Skin epidermis (tissue), 12 donors: ENCODE data around the gene EDEM2.
A peak's percentile ranks its signal among the peaks of the same experiment; 100 is the strongest.
"Not testable (repeated sequence)": the region's sequence is repeated elsewhere in the genome, so short reads cannot be mapped to it uniquely, and the experiment has no call there.

Experiments used
- H3K27ac ChIP-seq, 21 experiments: fragments of 200-600 bp; sonication (generic) in 11 of 21; one replicate each; pipeline ENCODE4 v1.5.0; 2020; ENCODE audit warnings: mild to moderate bottlenecking in 3 of 21, inconsistent platforms in 2 of 21, moderate library complexity in 2 of 21
- H3K4me3 ChIP-seq, 7 experiments: fragments of 200-600 bp; sonication (generic) in 2 of 7; one replicate each; pipeline ENCODE4 v1.5.0; 2020; ENCODE audit warnings: inconsistent platforms in 2 of 7, mild to moderate bottlenecking in 2 of 7, moderate library complexity in 1 of 7

Gene EDEM2

DNA sequence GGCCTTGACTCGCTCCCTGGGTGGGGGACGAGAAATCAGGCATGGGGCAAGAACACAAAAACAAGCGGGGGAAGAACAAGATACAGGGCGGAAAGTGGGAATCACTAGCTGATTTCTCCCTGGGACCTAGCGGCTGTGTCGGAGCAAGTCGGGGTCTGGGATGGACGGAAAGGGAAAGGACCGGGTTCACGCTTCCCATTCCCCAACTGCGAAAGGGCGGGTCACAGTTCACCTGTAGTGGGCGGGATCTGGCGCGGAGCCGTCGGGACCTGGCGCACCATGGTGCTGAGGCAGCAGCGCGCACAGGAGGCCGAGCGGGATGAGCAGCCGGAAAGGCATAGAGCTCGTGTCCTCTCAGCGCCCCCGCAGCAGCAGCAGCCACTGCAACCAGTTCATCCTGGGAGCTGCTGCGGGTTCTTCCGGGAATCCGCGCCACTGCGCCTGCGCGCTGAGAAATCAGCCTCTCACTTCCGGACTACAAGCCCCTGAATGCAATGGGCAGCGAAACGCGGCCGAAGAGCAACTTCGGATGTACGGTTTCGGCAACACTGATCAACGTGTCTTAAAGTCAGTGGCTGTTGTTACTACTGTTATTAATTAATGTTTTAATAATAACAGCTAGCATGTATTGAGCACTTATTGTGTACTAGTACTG lies at the start of gene EDEM2:
TSS of gene EDEM2 (minus strand) at position 417 of the 655 bp plus-strand sequence. CDS start at position 339, 78 bp downstream.
- H3K4me3 ChIP-seq = peak within 1 kb of the TSS; percentile 61 to 88 (median 69)
- H3K27ac ChIP-seq = peak within 1 kb of the TSS in 20 of 21 experiments; percentile 67 to 92 (median 86)

DNA sequence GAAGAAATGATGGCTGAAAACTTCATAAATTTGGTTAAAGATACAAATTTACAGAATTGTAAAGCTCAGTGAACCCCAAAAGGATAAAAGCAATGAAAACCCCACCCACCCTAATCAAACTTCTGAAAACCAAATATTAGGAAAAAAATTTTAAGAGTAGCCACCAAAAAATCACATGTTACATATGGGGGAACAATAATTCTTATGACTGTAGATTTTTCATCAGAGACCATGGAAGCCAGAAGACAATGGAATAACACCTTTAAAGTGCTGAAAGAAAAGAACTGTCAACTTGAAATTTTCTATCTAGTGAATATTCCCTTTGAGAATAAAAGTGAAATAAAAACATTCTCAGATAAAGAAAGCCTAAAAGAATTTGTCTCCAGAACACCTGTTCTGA lies 49.2 kb upstream of the EDEM2 start:
- Histone ChIP-seq H3K4me3 (no peak overlapping the region), H3K27ac (no peak overlapping the region)

DNA sequence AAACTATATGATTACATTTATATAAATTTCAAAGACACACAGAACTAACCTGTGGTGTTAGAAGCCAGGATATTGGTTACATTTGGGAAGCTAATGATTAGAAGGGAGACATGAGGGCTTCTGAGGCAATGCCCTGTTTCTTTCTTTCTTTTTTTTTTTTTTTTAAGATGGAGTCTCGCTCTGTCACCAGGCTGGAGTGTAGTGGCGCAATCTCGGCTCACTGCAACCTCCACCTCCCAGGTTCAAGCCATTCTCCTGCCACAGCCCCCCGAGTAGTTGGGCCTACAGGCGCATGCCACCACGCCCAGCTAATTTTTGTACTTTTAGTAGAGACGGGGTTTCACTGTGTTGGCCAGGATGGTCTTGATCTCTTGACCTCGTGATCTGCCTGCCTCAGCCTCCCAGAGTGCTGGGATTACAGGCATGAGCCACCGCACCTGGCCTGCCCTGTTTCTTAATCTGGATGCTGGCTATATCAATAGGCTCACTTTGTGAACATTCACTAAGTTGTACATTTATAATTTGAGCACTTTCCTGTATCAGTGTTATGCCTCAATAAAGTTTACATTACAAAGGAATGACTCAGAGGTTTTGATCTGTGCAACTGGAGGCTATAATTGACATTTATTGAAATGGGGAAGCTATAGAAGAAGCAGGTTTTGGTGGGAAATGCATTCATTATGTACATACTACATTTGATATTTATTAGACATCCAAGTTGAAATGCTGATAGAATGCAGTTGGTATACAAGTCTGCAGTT lies 46.1 kb upstream of the EDEM2 start:
- not testable (repeated sequence) for H3K4me3 ChIP-seq, H3K27ac ChIP-seq

- no peak overlapping the region for H3K4me3 ChIP-seq
- no peak overlapping the region for H3K27ac ChIP-seq
Observed at GRCh38 chr20:35192118-35192872, 45.2 kb upstream of the EDEM2 start.

DNA sequence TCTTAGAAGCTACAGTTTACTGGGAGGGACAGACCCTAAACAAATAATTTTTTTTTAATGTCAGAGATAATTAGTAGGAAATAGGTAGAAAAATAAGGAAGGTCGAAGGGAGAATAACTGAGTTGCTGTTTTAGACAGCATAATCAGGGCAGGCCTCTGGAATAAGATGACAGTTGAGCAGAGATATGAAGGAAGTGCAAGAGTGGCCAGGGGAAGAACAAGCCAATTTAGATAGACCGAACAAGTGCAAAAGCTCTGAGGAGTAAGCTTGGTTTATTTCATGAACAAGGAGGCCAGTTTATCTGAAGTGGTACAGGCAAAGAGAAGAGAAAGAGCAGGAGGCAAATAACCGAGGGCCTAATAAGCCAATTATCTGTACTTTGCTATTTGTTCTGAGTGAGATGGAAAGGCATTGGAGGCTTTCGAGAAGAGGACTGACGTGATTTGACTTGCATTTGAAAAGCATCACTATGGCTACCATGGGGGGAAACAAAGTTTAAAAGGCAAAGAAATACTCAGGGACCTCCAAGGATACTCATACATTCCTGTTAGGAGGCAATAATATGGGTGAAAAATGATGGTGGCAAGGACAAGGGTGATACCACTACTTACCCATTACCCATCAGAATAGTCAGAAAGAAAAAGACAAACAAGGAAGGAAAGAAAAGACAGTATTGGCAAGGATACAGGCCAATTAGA lies 44.4 kb upstream of the EDEM2 start:
- no peak overlapping the region for H3K27ac ChIP-seq
- no peak overlapping the region for H3K4me3 ChIP-seq

DNA sequence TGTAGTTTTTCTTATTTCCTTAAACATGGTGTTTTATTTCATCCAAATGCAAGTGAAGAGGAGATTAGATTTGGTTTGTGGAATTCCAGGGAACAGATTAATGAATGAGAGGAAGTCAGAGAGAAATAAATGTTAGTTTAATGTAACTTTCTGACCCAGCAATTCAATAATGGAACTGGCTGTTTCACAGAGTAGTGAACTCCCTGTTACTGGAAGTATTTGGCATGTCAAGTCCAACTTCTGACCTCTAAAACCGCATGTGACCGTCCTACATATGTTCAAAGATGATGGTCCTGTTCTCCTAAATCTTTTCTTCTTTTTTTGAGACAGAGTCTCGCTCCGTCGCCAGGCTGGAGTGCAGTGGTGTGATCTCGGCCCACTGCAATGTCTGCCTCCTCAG lies 43.4 kb upstream of the EDEM2 start:
- Histone ChIP-seq H3K27ac (no peak overlapping the region), H3K4me3 (no peak overlapping the region)

- H3K4me3 ChIP-seq, H3K27ac ChIP-seq: not testable (repeated sequence)
Observed at GRCh38 chr20:35189223-35189622, 42.1 kb upstream of the EDEM2 start.

GRCh38 chr20:35187584-35188190 lies 40.6 kb upstream of the EDEM2 start:
- Histone ChIP-seq H3K4me3 (no peak overlapping the region), H3K27ac (no peak overlapping the region)

GRCh38 chr20:35186691-35187289 lies 39.7 kb upstream of the EDEM2 start:
- not testable (repeated sequence) for H3K27ac ChIP-seq, H3K4me3 ChIP-seq

- no peak overlapping the region for H3K4me3 ChIP-seq
- no peak overlapping the region for H3K27ac ChIP-seq
Observed at GRCh38 chr20:35181731-35182130, 34.6 kb upstream of the EDEM2 start.

- no peak overlapping the region for H3K27ac ChIP-seq
- H3K4me3 ChIP-seq = no peak overlapping the region
Observed at GRCh38 chr20:35180266-35180665, 33.1 kb upstream of the EDEM2 start.

- no peak overlapping the region for H3K4me3 ChIP-seq
- no peak overlapping the region for H3K27ac ChIP-seq
Observed at GRCh38 chr20:35179292-35180212, 32.4 kb upstream of the EDEM2 start.

DNA sequence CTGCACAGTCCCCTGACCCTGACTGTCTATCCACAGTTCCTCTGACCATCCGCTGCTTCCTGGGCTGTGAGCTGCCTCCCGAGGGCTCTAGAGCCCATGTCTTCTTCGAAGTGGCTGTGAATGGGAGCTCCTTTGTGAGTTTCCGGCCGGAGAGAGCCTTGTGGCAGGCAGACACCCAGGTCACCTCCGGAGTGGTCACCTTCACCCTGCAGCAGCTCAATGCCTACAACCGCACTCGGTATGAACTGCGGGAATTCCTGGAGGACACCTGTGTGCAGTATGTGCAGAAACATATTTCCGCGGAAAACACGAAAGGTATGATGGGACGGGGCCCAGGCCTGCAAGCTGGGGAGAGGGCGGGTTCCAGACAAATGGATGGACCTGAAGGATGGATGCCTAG lies 29.0 kb upstream of the EDEM2 start:
- no peak overlapping the region for H3K27ac ChIP-seq
- no peak overlapping the region for H3K4me3 ChIP-seq

DNA sequence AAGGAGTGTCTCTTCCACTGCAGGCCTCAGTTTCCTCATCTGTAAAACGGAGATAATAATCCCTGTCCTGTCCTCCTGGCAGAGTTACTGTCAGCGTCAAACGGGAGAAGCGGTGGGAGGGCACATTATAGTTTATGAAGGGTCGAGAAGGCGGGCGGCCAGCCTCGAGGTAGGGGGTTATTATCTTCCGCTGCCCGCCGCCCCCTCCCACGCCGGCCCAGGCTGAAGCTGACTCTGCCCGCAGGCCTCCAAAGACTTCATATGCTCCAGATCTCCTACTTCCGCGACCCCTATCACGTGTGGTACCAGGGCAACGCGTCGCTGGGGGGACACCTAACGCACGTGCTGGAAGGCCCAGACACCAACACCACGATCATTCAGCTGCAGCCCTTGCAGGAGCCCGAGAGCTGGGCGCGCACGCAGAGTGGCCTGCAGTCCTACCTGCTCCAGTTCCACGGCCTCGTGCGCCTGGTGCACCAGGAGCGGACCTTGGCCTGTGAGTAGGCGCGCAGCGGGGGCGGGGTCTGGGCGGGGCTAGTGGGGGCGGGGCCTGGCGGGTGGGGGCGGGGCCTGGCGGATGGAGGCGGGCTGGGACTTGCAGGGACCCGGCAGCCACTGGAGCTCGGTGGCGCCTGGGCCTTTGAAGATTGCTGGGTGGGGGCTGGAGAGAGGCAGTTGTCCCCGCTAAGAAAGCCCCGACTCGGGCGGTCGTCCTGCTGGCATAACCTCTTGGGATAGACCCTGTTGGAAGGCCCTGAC lies 27.5 kb upstream of the EDEM2 start:
- Histone ChIP-seq H3K4me3 (no peak overlapping the region), H3K27ac (peak overlapping the region in 1 of 21 experiments; percentile 1)

GRCh38 chr20:35173576-35174192 lies 26.5 kb upstream of the EDEM2 start:
- H3K27ac ChIP-seq = peak overlapping the region in 1 of 21 experiments; percentile 23
- no peak overlapping the region for H3K4me3 ChIP-seq

DNA sequence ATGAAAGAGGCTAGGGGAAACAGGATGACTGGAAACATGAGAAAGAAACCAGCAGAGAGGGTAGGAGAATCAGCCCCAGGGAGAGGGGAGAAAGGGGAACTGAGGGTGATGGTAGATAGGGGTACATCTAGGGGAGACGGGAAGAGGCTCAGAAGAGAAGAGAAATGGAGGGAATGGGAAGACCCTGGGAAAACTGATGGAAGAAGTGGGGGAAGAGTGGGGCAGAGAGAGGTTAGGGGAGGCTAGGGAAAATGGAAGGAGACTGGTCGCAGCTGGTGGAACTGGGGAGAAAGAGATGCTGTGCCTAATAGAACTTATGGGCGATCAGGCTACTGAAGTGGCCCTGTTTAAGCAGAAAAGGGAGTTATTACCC lies 25.3 kb upstream of the EDEM2 start:
- peak overlapping the region; percentile 8 to 36 (median 15) for H3K4me3 ChIP-seq
- peak overlapping the region in 18 of 21 experiments; percentile 1 to 83 (median 65) for H3K27ac ChIP-seq
